Hepatocyte (in vitro differentiated cells): ENCODE data around the gene MSLN. TPM values are rescaled to one million over a fixed set of nuclear protein-coding genes. Genes with fewer than 3 reads are reported as not detected.
A peak's percentile ranks its signal among the peaks of the same experiment; 100 is the strongest.

Experiments used
- DNase-seq: peaks from one replicate; pipeline ENCODE4 v3.0.0-alpha.2; 2016; ENCODE audit warnings: low spot score
- H2AFZ ChIP-seq: fragments of 200-600 bp; sonication (generic); 2 replicates; pipeline ENCODE4 v1.6.0; 2016; ENCODE audit warnings: antibody characterized with exemption, mild to moderate bottlenecking
- H3K27ac ChIP-seq: fragments of 200-600 bp; sonication (generic); 2 replicates; pipeline ENCODE4 v1.5.1; 2016; ENCODE audit warnings: mild to moderate bottlenecking
- H3K27me3 ChIP-seq: fragments of 200-600 bp; sonication (generic); 2 replicates; pipeline ENCODE4 v1.6.1; 2016
- H3K36me3 ChIP-seq: fragments of 200-600 bp; sonication (generic); replicated peaks from 2 replicates; pipeline ENCODE4 v1.5.1; 2016; ENCODE audit warnings: low read depth; ENCODE audit not compliant: insufficient read depth
- H3K4me1 ChIP-seq: fragments of 200-600 bp; sonication (generic); 2 replicates; pipeline ENCODE4 v1.5.1; 2016; ENCODE audit warnings: mild to moderate bottlenecking, moderate library complexity; ENCODE audit not compliant: insufficient read depth
- H3K4me2 ChIP-seq: fragments of 200-600 bp; sonication (generic); 2 replicates; pipeline ENCODE4 v1.6.0; 2016
- H3K4me3 ChIP-seq: fragments of 200-600 bp; sonication (generic); 2 replicates; pipeline ENCODE4 v1.5.1; 2016; ENCODE audit warnings: mild to moderate bottlenecking
- H3K79me2 ChIP-seq: fragments of 200-600 bp; sonication (generic); 2 replicates; pipeline ENCODE4 v1.6.0; 2017; ENCODE audit warnings: mild to moderate bottlenecking
- H3K9me2 ChIP-seq: fragments of 200-600 bp; sonication (generic); replicated peaks from 2 replicates; pipeline ENCODE4 v1.6.0; 2017; ENCODE audit warnings: mild to moderate bottlenecking; ENCODE audit not compliant: insufficient read depth
- H3K9me3 ChIP-seq: fragments of 200-600 bp; sonication (generic); 2 replicates; pipeline ENCODE4 v1.5.1; 2016; ENCODE audit warnings: low read depth, mild to moderate bottlenecking
- H4K20me1 ChIP-seq: fragments of 200-600 bp; sonication (generic); 2 replicates; pipeline ENCODE4 v1.6.0; 2016; ENCODE audit warnings: mild to moderate bottlenecking; ENCODE audit not compliant: insufficient read depth, poor library complexity, severe bottlenecking
- CTCF ChIP-seq: fragments of 200-600 bp; sonication (generic); IDR thresholded peaks from 2 replicates; pipeline ENCODE4 v1.5.1; 2016; ENCODE audit warnings: antibody characterized with exemption, mild to moderate bottlenecking; ENCODE audit not compliant: poor library complexity
- EZH2 ChIP-seq: fragments of 200-600 bp; sonication (generic); IDR thresholded peaks from 2 replicates; pipeline ENCODE4 v1.6.1; 2016; ENCODE audit warnings: antibody characterized with exemption, mild to moderate bottlenecking, borderline replicate concordance
- EZH2phosphoT487 ChIP-seq: fragments of 200-600 bp; sonication (generic); IDR thresholded peaks from one replicate; pipeline ENCODE4 v1.6.1; 2018; ENCODE audit warnings: antibody characterized with exemption, mild to moderate bottlenecking, low read depth, moderate library complexity; ENCODE audit not compliant: unreplicated experiment, severe bottlenecking
- WGBS: methylation state at CpG from one replicate; pipeline ENCODE4 v1.1.6; 2016; ENCODE audit warnings: low lambda C conversion rate; ENCODE audit errors: missing lambda C conversion rate; 5-methylcytosine and 5-hydroxymethylcytosine counted together
- polyA plus RNA-seq: library from polyadenylated mRNA; unstranded; fragments of >200 nt; fragmentation: Nextera tagmentation; extraction: Ambion mirVana; gene quantifications from 2 replicates; pipeline ENCODE4 v1.2.1, GENCODE V29; 2016
- total RNA-seq: library from RNA; depleted of rRNA; stranded (reverse); fragments of >200 nt; gene quantifications from 2 replicates; pipeline ENCODE4 v1.2.3, GENCODE V29; 2014

Gene MSLN
- total and polyA plus RNA-seq, 2 experiments from 2014 or later, result 2.4 to 8.0 TPM

GRCh38 chr16:785563-786535 lies 25.3 kb downstream of the MSLN start:
- no peak for TF ChIP-seq EZH2
- peak; percentile 66 for TF ChIP-seq CTCF
- no peak for TF ChIP-seq EZH2phosphoT487
- DNase-seq, result peak; percentile 85
- Histone ChIP-seq H3K27me3 (no peaks in the 10 kb centered on the region), H2AFZ (no peak overlapping the region), H3K36me3 (no peaks in the 10 kb centered on the region), H3K9me3 (no peaks in the 10 kb centered on the region), H3K4me2 (no peak overlapping the region), H4K20me1 (peaks cover 5% of the 10 kb centered on the region), H3K4me1 (peaks cover 7% of the 10 kb centered on the region), H3K27ac (no peak overlapping the region), H3K9me2 (no peaks in the 10 kb centered on the region), H3K4me3 (no peak overlapping the region), H3K79me2 (peaks cover 19% of the 10 kb centered on the region)
- 75% methylated on average over 37 of the region's 58 CpGs for WGBS

GRCh38 chr16:787321-787966 lies 26.9 kb downstream of the MSLN start:
- TF ChIP-seq EZH2phosphoT487 (no peak), EZH2 (no peak), CTCF (no peak)
- Histone ChIP-seq H2AFZ (no peak overlapping the region), H3K4me3 (peak overlapping the region; percentile 98), H3K4me1 (peaks cover 7% of the 10 kb centered on the region), H3K27me3 (no peaks in the 10 kb centered on the region), H3K9me3 (no peaks in the 10 kb centered on the region), H4K20me1 (peaks cover 5% of the 10 kb centered on the region), H3K9me2 (no peaks in the 10 kb centered on the region), H3K4me2 (peak overlapping the region; percentile 98), H3K27ac (peak overlapping the region; percentile 65), H3K79me2 (peaks cover 19% of the 10 kb centered on the region), H3K36me3 (no peaks in the 10 kb centered on the region)
- 50% methylated on average over 45 of the region's 47 CpGs for WGBS
- peak; percentile 50 for DNase-seq

DNA sequence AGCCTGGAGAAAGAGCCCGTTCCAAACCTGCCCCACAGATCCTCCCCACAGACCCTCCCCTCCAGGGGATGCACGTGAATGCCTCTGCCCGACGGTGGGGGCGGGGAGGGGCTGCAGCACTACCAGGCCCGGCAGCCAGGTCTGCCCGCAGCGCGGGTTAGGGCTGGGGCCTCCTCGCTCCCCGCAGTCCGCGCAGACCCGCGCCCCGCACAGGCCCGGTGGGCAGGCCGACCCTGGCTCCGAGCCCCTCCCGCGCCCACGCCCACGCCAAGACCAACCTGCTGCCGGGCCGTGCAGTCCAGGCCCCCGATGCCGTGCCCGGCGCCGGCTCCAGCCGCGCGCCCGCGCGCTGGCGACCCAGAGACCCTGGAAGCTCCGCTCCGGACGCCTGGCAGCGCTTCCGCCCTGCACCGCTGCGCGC lies 27.5 kb downstream of the MSLN start, which contains the start of gene RPUSD1:
Gene RPUSD1 (minus strand): TSS at position 404 of the 421 bp plus-strand sequence. CDS start 644 bp downstream, outside the sequence.
- no peaks in the 10 kb centered on the region for H3K9me3 ChIP-seq
- H3K36me3 ChIP-seq, result no peaks in the 10 kb centered on the region
- no peaks in the 10 kb centered on the region for H3K27me3 ChIP-seq
- peaks cover 7% of the 10 kb centered on the region for H3K4me1 ChIP-seq
- no peak for DNase-seq
- peak within 1 kb of the TSS; percentile 65 for H3K27ac ChIP-seq
- H4K20me1 ChIP-seq, result peaks cover 5% of the 10 kb centered on the region
- peak within 1 kb of the TSS; percentile 98 for H3K4me2 ChIP-seq
- H3K9me2 ChIP-seq, result no peaks in the 10 kb centered on the region
- peak within 1 kb of the TSS; percentile 98 for H3K4me3 ChIP-seq
- H3K79me2 ChIP-seq, result peaks cover 19% of the 10 kb centered on the region
- 0% methylated on average over 7 of the region's 45 CpGs for WGBS
- TF ChIP-seq CTCF, result no peak
- TF ChIP-seq EZH2, result no peak
- TF ChIP-seq EZH2phosphoT487, result no peak
- peak within 1 kb of the TSS; percentile 55 for H2AFZ ChIP-seq
